LNCAP (cell line): ENCODE results near the gene TTBK1.

Experiments
- CTCF ChIP-seq: fragments of 450-650 bp; IDR thresholded peaks from 2 replicates; pipeline ENCODE4 v1.5.1; 2017; ENCODE audit warnings: mild to moderate bottlenecking

The TTBK1 gene

GRCh38 chr6:43277643-43278523 is 34.6 kb downstream of the TTBK1 start:
- no peak for TF ChIP-seq CTCF

- TF ChIP-seq CTCF, result no peak
Observed at GRCh38 chr6:43278524-43279078, 35.3 kb downstream of the TTBK1 start.

GRCh38 chr6:43280234-43280633 is 37.0 kb downstream of the TTBK1 start:
- TF ChIP-seq CTCF, result no peak

- TF ChIP-seq CTCF, result no peak
Observed at GRCh38 chr6:43282060-43282459, 38.8 kb downstream of the TTBK1 start.

GRCh38 chr6:43282636-43283513 is 39.6 kb downstream of the TTBK1 start:
- TF ChIP-seq CTCF, result no peak

- no peak for TF ChIP-seq CTCF
Observed at GRCh38 chr6:43283514-43283901, 40.2 kb downstream of the TTBK1 start.

- no peak for TF ChIP-seq CTCF
Observed at GRCh38 chr6:43283905-43284304, 40.6 kb downstream of the TTBK1 start.
